H1 (cell line): ENCODE results near the gene FREM2.
A peak's percentile ranks its signal among the peaks of the same experiment; 100 is the strongest.

ENCODE experiments used
- CREB1 ChIP-seq: IDR thresholded peaks from 2 replicates; pipeline ENCODE4 v1.6.1; 2012; ENCODE audit warnings: inconsistent platforms
- CTCF ChIP-seq, 3 experiments: IDR thresholded peaks; 1 replicate in 2 of 3; 2 replicates in 1 of 3; pipeline versions ENCODE4 v1.5.1 to v1.6.1; 2011; ENCODE audit warnings: low read length in 3 of 3, mild to moderate bottlenecking in 3 of 3, inconsistent platforms in 2 of 3, low read depth in 1 of 3, moderate library complexity in 1 of 3; ENCODE audit not compliant: insufficient read depth in 1 of 3; ENCODE audit errors: control extremely low read depth in 1 of 3
- EZH2 ChIP-seq: fragments of 200-600 bp; sonication (generic); IDR thresholded peaks from 2 replicates; pipeline ENCODE4 v1.7.1; 2012; ENCODE audit warnings: low read depth, mild to moderate bottlenecking, moderate library complexity, low read length, inconsistent platforms; ENCODE audit not compliant: severe bottlenecking
- JUND ChIP-seq: IDR thresholded peaks from 2 replicates; pipeline ENCODE4 v1.6.1; 2011; ENCODE audit warnings: mild to moderate bottlenecking, improper control_type of control experiment, low read length
- KDM1A ChIP-seq: fragments of 200-600, 300-600 bp; sonication (generic); IDR thresholded peaks from 2 replicates; pipeline ENCODE4 v1.7.1; 2016; ENCODE audit warnings: mild to moderate bottlenecking, low read length, borderline replicate concordance
- MAFK ChIP-seq: IDR thresholded peaks from 2 replicates; pipeline ENCODE4 v1.6.1; 2012; ENCODE audit warnings: low read depth, mild to moderate bottlenecking, improper control_type of control experiment, low read length
- POLR2A ChIP-seq, 2 experiments: IDR thresholded peaks; 1 replicate in 1 of 2; 2 replicates in 1 of 2; pipeline ENCODE4 v1.6.1; 2011; ENCODE audit warnings: low read depth in 2 of 2, low read length in 2 of 2, mild to moderate bottlenecking in 2 of 2; ENCODE audit errors: control extremely low read depth in 1 of 2
- POLR2AphosphoS5 ChIP-seq: IDR thresholded peaks from 2 replicates; pipeline ENCODE4 v1.6.1; 2011; ENCODE audit warnings: low read depth, low read length
- POU5F1 ChIP-seq: IDR thresholded peaks from 2 replicates; pipeline ENCODE4 v1.6.1; 2011; ENCODE audit warnings: low read depth, mild to moderate bottlenecking, low read length, moderate library complexity
- TF ChIP-seq, protein P1 (sequence below): IDR thresholded peaks from 2 replicates; pipeline ENCODE4 v1.6.1; 2011; ENCODE audit warnings: low read depth, mild to moderate bottlenecking, low read length; ENCODE audit not compliant: insufficient read depth

- TF ChIP-seq CREB1 (no peak), EZH2 (no peak), POU5F1 (no peak), CTCF (IDR thresholded peaks at IDR 0.05; ENCODE audit: control extremely low read depth in 1 of 3, insufficient read depth in 1 of 3, low read depth in 1 of 3, low read length in 3 of 3) (no peak), POLR2A (IDR thresholded peaks at IDR 0.05; ENCODE audit: control extremely low read depth in 1 of 2, low read depth in 2 of 2, low read length in 2 of 2) (no peak), POLR2AphosphoS5 (no peak), MAFK (no peak), KDM1A (no peak), JUND (peak; percentile 75)
- TF ChIP-seq, protein P1, sequence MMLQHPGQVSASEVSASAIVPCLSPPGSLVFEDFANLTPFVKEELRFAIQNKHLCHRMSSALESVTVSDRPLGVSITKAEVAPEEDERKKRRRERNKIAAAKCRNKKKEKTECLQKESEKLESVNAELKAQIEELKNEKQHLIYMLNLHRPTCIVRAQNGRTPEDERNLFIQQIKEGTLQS, result no peak
These were observed 12.7 kb upstream of the FREM2 start for GRCh38 chr13:38674208-38674607.
